NT2/D1 (cell line): ENCODE data around the gene RPTOR.

Experiments used
- SUZ12 ChIP-seq: IDR thresholded peaks from 2 replicates; pipeline ENCODE4 v1.6.1; 2011; ENCODE audit not compliant: insufficient read length, insufficient read depth; ENCODE audit errors: extremely low read depth
- YY1 ChIP-seq: IDR thresholded peaks from 2 replicates; pipeline ENCODE4 v1.6.1; 2011; ENCODE audit not compliant: insufficient read length, insufficient read depth
- ZNF274 ChIP-seq: IDR thresholded peaks from 2 replicates; pipeline ENCODE4 v1.6.1; 2011; ENCODE audit warnings: mild to moderate bottlenecking, low read depth, low read length

DNA sequence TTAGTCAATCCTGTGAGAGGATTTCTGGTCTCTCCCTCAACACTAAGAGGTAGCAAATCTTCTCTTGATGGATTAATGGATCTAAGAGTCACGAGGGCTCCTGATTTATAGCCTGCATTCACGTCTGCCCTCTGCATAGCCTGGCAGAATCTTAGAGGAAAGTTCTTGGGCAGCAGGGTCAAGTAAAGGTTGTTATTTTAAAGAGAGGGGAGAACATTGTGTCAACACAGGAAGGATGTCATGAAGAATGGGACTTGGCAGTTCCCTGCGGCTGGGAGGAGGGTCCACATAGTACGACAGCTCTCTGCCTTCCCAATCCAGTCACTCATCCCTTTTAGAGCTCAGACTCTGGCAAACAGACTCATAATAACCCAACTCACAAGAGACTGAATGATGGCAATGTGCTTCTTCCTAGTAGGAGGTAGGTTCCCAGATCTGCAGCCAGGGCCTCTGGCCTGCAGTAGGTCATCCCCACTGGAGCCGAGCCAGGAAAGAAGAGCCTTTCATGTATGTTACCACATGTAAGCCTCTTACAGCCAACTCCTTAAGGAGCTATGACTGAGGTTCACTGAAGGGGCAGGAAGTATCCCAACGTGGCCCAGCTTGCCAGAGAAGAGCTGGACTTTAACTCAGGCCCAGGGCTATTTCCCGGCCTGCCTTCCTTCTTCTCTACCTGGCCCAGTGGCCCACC is 25.4 kb upstream of the RPTOR start:
- TF ChIP-seq YY1 (no peak), SUZ12 (no peak), ZNF274 (no peak)
